Stimulated activated CD8-positive, alpha-beta memory T cell treated with anti-CD3 and anti-CD28 coated beads, Interleukin-4, amount 100 ng/mL, for 4 hours (primary cell): ENCODE measurements around the gene GRHL1.

Experiments
- DNase-seq, 2 donors: peaks; one replicate each; pipeline ENCODE4 v3.0.0-alpha.2; 2020; ENCODE audit warnings: low read depth in 2 of 2, low spot score in 1 of 2

Gene GRHL1

DNA sequence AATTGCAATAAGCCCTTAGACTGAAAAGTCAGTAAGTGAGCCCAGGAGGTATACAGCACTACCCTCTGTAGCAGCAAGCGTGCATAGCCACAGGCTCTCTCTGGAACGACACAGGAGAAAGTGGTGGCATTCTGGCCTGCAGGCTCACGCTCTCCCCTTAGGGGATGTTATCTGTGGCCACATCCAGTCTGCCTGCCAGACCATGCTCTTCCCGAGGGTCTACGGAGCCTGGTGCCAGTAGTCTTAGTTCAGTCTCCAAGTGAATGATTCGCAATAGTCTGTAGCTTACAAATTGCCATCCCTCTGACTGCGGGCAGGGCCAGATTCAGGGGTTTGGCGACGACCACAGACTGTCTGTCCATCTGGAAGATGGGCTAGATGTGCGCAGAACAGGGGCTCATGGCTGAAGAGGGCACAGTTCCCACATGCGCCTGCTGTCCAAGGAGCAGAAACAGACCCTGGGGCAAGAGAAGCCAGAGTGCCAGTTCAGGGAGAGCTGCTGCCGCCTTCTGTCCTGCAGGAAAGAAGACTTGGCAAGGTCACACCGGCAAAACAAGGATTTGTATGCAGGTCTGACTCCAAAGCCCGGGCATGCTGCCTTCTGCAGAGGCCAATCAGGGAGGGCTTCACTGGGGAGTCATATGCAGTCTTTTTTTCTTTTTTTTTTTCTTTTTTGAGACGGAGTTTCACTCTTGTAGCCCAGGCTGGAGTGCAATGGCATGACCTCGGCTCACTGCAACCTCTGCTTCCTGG lies 88.3 kb downstream of the GRHL1 start:
- no peak for DNase-seq

DNA sequence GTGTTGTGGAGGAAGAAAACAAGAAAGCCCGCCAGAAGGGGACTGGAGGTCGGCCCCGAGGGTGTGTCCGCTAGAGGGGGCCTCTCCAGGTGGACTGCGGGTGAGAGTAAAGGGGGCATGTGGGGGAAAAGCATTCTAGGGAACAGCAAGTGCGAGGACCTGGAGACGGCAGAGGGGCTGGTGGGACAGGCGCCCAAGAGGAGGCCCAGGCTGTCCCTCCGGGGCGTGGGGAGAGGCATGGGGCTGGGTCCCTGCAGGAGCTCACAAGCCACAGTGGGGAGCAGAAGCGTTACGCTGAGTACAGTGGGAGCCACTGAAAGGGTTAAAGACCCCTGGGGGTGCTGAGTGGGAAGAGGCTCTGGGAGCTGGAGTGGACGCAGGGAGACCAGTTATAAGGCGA lies 90.2 kb downstream of the GRHL1 start:
- no peak for DNase-seq

GRCh38 chr2:10042301-10043161 lies 91.0 kb downstream of the GRHL1 start:
- no peak for DNase-seq

DNA sequence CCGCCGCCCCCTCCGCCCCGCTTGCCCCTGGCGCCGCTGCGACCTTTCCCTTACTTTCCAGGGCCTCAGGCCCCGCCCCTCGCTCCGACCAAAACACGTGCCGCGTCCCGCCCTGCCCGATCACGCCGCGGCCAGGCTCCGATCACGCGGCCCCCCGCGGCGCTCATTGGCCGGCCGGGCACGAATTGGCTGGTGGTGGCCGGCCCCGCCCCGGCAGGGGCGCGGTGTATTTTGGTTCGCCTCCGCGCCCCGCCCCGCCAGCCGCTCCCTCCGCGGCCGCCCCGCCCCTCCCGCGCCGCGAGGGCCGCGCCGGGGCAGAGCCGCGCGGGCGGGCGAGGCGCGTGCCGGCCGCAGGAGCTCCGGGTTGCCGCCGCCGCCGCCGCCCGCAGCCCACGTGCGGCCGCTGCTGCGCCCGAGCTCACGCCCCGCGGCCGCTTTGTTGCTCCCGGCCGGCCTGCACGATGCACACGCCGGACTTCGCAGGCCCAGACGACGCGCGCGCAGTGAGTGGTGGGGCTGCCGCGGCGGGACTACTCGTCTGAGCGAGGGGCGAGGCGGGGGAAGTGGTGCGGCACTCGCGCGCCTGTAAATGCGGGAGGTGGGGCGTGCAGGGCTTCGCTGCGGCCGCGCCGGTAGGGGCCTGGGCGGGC lies 91.9 kb downstream of the GRHL1 start, which contains the start of gene KLF11:
KLF11 (plus strand) TSS at position 295 of the 650 bp plus-strand sequence; CDS start at position 462, 167 bp downstream.
- DNase-seq, result peak; percentile 56 to 73

- DNase-seq, result peak; percentile 84 to 90
Observed at GRCh38 chr2:10043906-10044601, 92.6 kb downstream of the GRHL1 start.

DNA sequence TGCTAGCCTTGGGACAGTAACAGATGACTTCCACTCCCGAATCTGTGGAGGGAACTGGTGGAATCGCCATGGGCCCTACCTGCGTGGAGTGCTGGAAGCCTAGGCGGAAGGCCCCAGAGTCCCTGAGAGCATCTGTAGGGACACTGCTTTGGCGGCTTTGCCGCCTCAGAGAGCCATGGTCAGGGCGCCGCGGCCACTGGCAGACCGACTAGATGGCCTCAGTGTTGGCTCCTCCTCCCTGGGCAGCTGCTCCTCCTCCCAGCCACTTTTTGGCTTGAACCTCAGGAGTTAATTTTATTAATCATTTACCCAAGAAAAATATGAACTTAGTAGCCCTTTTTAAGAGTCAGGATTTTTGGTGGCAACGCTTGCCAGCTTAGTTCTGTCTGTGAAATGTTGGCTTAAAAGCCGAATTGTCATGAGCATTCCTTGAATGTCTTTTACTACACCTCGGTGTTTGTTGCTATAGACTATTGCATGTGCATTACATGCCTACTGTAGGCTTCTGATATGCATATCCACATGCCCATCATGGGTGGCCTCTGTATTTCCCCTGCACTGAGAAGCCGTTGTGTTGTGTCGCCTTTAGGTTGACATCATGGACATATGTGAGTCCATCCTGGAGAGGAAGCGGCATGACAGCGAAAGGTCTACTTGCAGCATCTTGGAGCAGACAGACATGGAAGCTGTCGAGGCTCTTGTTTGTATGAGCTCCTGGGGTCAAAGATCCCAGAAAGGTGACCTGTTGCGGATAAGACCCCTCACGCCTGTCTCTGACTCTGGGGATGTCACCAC lies 94.3 kb downstream of the GRHL1 start:
- DNase-seq, result no peak

GRCh38 chr2:10046931-10047330 lies 95.4 kb downstream of the GRHL1 start:
- DNase-seq, result no peak

DNA sequence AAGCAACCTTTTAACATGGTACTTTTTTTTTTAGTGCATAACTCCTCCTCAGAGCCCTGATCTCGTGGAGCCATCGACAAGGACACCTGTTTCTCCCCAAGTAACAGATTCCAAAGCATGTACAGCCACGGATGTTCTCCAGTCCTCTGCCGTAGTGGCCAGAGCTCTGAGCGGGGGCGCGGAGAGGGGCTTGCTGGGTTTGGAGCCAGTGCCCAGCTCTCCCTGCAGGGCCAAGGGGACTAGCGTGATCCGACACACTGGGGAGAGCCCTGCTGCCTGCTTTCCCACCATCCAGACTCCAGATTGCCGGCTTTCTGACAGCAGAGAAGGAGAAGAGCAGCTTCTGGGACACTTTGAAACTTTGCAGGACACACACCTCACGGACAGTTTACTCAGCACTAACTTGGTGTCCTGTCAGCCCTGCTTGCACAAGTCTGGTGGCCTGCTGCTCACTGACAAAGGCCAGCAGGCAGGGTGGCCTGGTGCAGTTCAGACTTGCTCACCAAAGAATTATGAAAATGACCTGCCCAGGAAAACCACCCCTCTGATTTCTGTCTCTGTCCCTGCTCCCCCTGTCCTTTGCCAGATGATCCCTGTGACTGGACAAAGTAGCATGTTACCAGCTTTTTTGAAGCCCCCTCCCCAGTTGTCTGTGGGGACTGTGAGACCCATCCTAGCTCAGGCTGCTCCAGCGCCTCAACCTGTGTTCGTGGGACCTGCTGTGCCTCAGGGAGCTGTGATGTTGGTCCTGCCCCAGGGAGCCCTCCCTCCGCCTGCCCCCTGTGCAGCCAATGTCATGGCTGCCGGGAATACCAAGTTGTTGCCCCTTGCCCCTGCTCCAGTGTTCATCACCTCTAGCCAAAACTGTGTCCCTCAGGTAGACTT lies 96.4 kb downstream of the GRHL1 start:
- DNase-seq, result no peak

GRCh38 chr2:10048501-10049171 lies 97.1 kb downstream of the GRHL1 start:
- no peak for DNase-seq
